Stimulated activated CD4-positive, alpha-beta T cell treated with anti-CD3 and anti-CD28 coated beads, Interleukin-15, amount 100 ng/mL, for 48 hours (primary cell): ENCODE measurements around the gene COL8A2.

ENCODE experiments used
- DNase-seq, 2 donors: peaks; one replicate each; pipeline ENCODE4 v3.0.0-alpha.2; 2020; ENCODE audit warnings: low read depth in 2 of 2

Gene COL8A2

DNA sequence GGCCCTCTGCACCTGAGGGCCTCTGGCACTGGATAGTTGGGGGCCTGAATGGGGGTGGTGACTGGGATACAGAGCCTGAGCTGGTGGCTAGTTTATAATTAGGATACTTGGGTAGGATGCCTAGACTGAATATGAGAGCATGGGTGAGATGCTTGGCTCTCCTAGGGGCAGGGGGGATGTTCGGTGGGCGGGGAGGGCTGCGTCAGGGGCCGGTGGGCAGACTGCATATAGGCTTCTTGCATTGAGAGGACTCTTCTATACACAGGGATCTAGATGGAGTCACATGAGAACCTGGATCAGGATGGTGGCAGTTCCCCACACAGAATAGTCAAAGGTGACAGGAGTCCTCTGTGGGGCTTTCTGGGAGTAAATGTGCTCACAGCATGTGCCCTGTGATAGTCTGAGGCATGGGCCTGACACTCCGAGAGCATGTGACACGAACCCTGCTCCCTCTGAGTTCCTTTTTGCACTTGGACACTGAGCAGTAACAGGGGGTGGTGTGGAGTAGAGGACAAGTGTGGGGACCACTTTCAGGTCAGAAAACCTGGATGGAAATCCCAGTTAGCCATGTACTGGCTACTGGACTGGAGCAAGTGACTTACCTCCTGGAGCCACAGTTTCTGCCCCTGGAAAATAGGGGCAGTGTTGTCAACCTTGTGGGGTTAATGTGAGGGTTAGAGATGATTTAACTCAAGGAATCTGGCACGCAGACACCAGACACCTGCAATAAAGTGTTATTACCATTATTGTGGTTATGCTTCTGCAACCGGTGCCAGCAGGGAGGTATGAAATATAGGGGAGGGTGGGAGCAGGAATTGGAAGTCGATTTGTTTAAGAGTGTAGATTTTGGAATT, 33.2 kb upstream of the COL8A2 start:
- no peak for DNase-seq

- no peak for DNase-seq
Measured at GRCh38 chr1:36157115-36157903, 32.3 kb upstream of the COL8A2 start.

DNA sequence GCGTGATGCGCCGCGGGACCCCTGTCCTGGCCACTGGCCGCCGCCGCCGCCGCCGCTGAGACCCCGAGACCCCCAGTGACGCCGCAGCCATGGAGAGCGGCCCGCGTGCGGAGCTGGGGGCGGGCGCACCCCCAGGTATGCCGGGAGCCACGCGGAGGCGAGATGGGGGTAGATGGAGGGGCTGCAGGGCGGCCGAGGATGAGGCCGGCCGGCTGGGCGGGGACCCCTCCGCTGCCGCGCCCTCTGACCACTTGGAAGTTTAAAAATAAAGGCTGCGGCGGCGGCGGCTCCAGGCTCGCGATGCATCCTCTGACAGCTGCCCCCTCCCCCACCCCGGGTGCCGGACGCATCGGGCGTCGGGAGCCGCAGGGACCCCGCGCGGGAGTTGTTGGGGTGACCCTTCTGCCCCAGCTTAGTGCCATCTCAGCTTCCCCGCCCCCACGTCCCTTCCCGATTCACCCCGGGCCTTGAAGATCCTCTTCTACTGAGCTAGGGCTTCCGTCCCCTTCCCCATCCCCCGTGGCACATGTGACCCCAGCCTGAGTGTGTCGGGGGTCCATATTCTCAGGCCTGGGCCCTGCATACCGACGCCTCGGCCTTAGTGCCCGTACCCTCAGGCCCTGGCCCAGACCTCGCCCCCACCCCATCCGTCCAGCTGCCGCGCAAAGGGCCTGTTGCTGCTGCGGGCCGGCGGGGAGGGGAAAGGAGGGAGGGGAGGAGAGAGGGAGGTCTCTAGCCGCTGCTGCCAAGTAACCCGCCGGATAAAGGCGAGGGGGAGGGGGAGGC, 31.5 kb upstream of the COL8A2 start:
- peak in 1 of 2 donors; percentile 52 for DNase-seq

DNA sequence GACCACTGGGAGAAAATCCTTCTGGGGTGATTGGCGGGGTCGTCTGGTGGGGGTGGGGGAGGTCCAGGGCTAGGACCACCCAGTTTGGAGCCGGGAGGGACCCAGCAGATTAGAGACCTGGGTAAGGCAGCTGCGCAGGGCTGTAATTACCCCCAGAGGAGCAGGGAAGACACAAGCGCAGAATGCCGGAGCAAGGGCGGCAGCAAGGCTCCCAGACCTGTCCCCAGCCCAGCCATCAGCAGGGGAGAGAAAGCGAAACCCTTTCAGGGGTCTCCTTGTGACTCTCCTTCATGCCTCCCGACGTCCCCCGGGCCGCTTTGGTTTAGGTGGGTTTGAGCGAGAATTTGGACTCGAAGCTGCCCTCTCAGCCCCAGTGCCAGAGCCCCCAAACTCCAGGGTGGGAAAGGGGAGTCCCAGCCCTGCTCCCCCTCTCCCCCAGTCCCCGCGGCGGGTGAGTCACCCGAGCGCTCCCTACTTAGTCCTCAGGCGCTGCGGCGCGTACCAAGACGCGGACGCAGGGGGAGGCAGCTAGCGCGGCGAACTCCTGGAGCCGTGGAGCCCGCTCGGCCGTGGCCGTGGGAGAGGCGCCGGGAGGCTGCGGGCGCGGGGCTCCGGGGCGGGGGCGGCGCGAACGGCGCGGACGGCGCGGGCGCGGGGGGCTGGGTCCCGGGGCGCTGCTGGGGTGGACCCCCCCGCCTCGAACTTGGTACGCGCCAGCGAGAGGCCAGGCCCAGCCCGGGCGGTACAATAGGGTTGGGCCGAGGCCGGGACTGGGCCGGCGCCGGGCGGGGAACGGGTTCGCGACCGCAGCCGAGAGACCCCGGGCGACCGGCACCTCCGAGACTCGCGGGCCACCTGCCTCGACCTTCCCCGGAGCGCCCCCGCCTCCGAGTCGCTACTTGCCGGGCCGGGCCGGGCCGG, 30.6 kb upstream of the COL8A2 start, which contains the start of gene MAP7D1:
Gene MAP7D1, plus strand, starts transcription at position 753 of the 921 bp plus-strand sequence. CDS start 258 bp downstream, outside the sequence.
- DNase-seq = peak; percentile 75 to 79

- DNase-seq = no peak
Measured at GRCh38 chr1:36154765-36155407, 29.9 kb upstream of the COL8A2 start.

GRCh38 chr1:36154335-36154734, 29.3 kb upstream of the COL8A2 start:
- DNase-seq = no peak

DNA sequence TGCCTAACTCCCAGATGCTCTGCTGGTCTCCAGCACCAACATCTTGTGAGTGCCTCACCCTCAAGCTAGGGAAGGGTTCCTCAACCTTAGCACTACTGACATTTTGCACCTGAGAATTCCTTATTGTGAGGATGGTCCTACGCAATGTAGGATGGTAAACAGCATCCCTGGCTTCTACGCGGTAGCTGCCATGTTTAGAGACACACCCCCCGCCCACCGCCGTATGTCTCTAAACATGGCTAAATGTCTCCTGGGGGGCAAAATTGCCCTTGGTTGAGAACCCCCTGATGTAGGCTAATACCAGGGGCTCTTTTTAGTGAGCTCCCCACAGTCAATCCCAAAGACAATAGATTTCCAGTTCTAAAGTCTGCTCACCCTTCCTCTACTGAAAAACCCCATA, 28.5 kb upstream of the COL8A2 start:
- no peak for DNase-seq

- no peak for DNase-seq
Measured at GRCh38 chr1:36151845-36152203, 26.8 kb upstream of the COL8A2 start.

- no peak for DNase-seq
Measured at GRCh38 chr1:36151134-36151844, 26.3 kb upstream of the COL8A2 start.

DNA sequence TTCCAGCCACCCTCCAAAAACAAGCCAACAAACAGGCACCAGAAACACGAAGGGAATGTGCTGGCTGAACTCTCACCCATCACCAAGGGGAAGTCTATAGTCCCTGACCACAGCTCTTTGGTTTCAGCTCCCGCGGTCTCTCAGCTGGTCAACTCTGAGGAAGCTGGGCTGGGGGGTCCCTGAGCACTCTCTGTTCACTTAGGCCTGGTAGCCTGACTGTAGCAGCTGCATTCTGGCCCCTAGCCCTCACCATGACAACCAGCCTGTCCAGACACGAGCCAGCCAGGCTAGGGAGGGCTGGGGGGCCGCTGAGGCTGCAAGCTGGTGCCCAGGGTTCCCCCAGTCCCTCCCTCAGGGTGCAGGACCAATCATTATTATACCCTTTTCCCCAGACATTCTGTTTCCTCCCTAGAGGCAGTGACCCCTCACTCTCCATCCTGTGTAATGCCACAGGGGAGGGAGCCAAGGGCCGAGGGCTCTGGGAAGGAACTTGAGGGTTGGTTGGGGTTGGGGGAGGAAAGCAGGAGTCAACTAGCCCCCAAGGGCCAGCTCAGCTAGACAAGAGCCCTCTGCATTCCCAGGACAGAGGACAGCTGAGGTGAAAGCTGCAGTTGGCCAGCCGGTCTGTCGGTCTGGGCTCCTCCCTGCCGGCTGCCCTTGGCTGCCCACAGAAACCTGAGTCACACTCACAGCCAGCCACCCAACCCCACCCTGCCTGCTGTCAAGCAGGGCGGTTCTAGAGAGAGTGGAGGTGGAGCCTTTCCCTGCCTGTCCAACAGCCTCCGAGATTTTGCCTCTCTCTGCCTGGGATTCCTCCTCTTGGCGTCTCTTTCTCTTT, 25.5 kb upstream of the COL8A2 start:
- peak; percentile 64 to 66 for DNase-seq

GRCh38 chr1:36149973-36150295, 24.9 kb upstream of the COL8A2 start:
- DNase-seq = no peak

DNA sequence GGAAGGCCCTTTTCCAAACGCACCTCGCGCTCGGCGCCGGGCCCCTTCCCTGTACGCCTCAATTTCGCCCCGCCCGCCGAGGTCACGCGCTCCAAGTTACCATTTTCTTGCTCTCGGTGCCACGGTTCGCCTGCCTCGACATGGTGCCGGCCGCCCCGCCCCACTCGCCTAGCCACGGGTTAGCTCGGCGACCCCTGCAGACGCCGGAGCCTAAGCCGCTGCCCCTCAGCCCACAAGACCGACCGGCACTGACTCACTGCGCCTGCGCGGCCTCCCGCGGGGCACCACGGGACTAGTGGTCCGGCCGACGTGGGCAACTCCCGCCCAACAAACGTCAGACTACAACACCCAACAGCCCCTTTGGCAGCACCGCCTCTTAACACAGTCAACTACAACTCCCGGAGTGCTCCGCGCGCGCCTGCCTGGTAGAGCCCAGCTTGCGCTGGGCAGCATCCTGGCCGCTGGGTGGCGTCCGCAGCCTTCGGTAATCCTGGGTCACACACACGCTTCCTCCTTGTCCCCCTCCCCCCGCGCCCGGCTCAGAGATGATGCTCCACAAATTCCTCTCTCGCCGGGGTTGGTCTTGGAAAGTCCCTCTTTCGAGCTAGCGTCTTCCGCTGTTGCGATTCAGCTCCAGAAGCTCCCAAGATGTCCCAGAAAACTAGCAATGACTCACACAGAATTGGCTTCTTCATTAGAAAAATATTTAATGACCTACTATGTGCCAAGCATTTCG, 24.4 kb upstream of the COL8A2 start, which contains the start of gene TRAPPC3:
Gene TRAPPC3, minus strand, starts transcription at position 250 of the 736 bp plus-strand sequence. Its CDS starts 108 bp downstream, at position 142.
- DNase-seq = peak; percentile 99

GRCh38 chr1:36148821-36149236, 23.8 kb upstream of the COL8A2 start:
- no peak for DNase-seq

GRCh38 chr1:36144413-36144812, 19.4 kb upstream of the COL8A2 start:
- DNase-seq = no peak

GRCh38 chr1:36143424-36143823, 18.4 kb upstream of the COL8A2 start:
- no peak for DNase-seq

GRCh38 chr1:36142121-36142520, 17.1 kb upstream of the COL8A2 start:
- no peak for DNase-seq

GRCh38 chr1:36139521-36139920, 14.5 kb upstream of the COL8A2 start:
- DNase-seq = no peak

- DNase-seq = no peak
Measured at GRCh38 chr1:36137776-36138175, 12.8 kb upstream of the COL8A2 start.
